Cardiac fibroblast (primary cell): Measurements from ENCODE around the gene KRTAP10-1.
"Not testable (repeated sequence)": the region's sequence is repeated elsewhere in the genome, so short reads cannot be mapped to it uniquely, and the experiment has no call there.

Source experiments
- DNase-seq, 2 donors: peaks; one replicate each; pipeline versions ENCODE4 v3.0.0 to v3.0.0-alpha.2; 2010; ENCODE audit warnings: low read depth in 2 of 2
- H3K4me3 ChIP-seq, 2 donors: replicated peaks in 1 of 2; 1 replicate in 1 of 2; 2 replicates in 1 of 2; pipeline ENCODE4 v1.5.1; 2011; ENCODE audit warnings: low read depth in 2 of 2, low read length in 2 of 2, mild to moderate bottlenecking in 2 of 2, moderate library complexity in 1 of 2
- TF ChIP-seq, protein P1 (sequence below): IDR thresholded peaks from one replicate; pipeline ENCODE4 v1.5.1; 2011; ENCODE audit warnings: low read depth, mild to moderate bottlenecking, low read length, inconsistent platforms

KRTAP10-1 gene

GRCh38 chr21:44551340-44551961, 11.5 kb upstream of the KRTAP10-1 start, which contains the start of gene KRTAP10-2:
TSS of gene KRTAP10-2 (minus strand) at chr21:44551505. CDS start at chr21:44551458, 47 bp downstream.
- DNase-seq = no peak
- no peak within 1 kb of the TSS for H3K4me3 ChIP-seq
- TF ChIP-seq, protein P1, sequence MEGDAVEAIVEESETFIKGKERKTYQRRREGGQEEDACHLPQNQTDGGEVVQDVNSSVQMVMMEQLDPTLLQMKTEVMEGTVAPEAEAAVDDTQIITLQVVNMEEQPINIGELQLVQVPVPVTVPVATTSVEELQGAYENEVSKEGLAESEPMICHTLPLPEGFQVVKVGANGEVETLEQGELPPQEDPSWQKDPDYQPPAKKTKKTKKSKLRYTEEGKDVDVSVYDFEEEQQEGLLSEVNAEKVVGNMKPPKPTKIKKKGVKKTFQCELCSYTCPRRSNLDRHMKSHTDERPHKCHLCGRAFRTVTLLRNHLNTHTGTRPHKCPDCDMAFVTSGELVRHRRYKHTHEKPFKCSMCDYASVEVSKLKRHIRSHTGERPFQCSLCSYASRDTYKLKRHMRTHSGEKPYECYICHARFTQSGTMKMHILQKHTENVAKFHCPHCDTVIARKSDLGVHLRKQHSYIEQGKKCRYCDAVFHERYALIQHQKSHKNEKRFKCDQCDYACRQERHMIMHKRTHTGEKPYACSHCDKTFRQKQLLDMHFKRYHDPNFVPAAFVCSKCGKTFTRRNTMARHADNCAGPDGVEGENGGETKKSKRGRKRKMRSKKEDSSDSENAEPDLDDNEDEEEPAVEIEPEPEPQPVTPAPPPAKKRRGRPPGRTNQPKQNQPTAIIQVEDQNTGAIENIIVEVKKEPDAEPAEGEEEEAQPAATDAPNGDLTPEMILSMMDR = no peak

DNA sequence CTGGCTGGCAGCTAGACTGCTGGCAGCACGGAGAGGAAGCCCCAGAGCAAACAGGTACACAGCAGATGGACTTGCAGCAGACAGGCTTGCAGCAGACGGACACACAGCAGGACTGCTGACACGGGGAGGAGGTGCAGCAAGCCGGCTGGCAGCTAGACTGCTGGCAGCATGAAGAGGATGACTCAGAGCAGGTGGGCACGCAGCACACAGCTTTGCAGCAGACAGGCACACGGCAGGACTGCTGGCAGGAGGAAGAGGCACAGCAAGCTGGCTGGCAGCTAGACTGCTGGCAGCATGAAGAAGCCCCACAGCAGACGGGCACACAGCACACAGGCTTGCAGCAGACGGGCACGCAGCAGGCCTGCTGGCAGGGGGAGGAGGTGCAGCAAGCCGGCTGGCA, 10.8 kb upstream of the KRTAP10-1 start:
- no peak for DNase-seq
- TF ChIP-seq, protein P1 = no peak
- no peak overlapping the region for H3K4me3 ChIP-seq

DNA sequence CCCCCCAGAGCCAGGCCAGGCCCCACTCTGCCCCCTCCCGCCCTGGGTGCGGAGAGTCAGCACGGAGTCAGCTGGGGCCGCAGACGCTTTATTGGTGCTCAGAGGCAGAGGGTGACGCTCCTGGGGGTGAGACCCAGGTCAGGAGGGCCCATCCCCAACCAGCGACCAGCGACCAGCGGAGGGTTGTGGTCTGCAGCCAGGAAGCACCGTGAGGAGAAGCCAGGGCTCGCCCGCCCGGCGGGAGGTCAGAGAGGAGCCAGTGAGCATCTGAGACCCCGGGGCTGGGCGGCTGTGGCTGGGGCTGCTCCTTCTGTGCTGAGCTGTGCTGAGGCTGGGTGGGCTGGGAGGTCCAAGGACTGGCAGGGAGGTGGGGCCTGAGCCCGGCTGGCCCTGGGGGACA, 10.3 kb upstream of the KRTAP10-1 start:
- DNase-seq, H3K4me3 ChIP-seq: not testable (repeated sequence)

- no peak for DNase-seq
- no peak overlapping the region for H3K4me3 ChIP-seq
- TF ChIP-seq, protein P1 = no peak
Observed at GRCh38 chr21:44549525-44550211, 9.7 kb upstream of the KRTAP10-1 start.

- no peak for DNase-seq
- no peak overlapping the region for H3K4me3 ChIP-seq
- TF ChIP-seq, protein P1 = no peak
Observed at GRCh38 chr21:44548922-44549321, 8.9 kb upstream of the KRTAP10-1 start.

DNA sequence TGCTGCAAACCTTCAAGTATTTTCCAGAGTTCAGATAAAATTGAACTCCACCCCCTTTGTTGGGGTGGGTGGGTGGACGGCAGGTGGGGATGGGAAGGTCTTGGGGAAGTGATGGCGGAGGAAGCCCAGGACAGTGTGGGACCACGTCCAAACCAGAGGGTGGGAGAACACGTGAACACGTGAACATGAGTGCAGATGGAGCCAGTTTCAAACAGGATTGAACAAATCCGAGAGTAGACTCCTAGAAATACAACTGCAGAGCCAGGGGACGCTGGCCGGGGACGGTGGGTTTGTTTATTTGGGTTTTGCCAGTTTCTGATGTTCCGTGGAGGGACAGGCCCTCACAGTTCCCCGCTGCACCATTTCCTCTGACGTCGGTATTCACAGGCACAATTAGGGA, 8.4 kb upstream of the KRTAP10-1 start:
- no peak for DNase-seq
- TF ChIP-seq, protein P1 = no peak
- H3K4me3 ChIP-seq = no peak overlapping the region

DNA sequence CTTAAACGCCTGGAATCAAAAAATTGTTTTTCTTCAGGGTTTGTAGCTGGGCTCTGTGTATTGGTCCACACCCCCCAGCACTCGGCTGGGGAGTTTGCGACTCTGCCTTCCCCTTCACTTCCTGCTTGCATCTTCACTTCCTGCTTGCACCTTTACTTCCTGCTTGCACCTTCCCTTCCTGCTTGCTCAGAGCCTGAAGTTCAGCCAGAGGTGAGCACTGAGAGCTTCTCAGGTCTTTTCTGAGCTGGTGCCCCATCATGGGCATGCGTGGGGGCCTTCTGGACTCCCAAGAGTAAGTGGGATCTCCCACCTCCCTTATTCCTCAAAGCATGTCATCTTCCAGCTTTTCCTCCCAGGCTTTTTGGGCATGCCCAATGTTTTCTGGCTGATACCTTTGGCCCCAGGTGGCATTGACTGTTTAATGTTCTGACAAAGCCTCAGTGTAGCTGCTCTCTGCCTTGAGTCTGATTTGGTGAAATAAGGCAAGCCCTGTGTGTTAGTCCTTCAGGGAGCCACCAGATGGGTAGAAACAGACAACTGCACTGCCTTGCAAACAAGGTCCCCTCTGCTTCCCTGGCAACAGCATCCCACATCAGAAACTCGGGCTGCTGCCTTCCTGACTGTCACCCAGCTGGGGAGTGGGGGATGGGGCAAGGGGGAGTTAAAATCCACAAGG, 7.8 kb upstream of the KRTAP10-1 start:
- H3K4me3 ChIP-seq = no peak overlapping the region
- TF ChIP-seq, protein P1 = no peak
- DNase-seq = no peak
